ENCODE measurements around the gene C19orf67.
"Not testable (repeated sequence)": the region's sequence is repeated elsewhere in the genome, so short reads cannot be mapped to it uniquely, and the experiment has no call there.

Gene C19orf67

GRCh38 chr19:14055396-14055795 lies 30.2 kb downstream of the C19orf67 start:
- DNase-seq, result no peak

GRCh38 chr19:14054721-14055120 lies 30.9 kb downstream of the C19orf67 start:
- DNase-seq, result no peak

GRCh38 chr19:14054099-14054498 lies 31.5 kb downstream of the C19orf67 start:
- no peak for DNase-seq

GRCh38 chr19:14053500-14053899 lies 32.1 kb downstream of the C19orf67 start:
- no peak for DNase-seq

- no peak for DNase-seq
Measured at GRCh38 chr19:14053032-14053431, 32.6 kb downstream of the C19orf67 start.

GRCh38 chr19:14052470-14052869 lies 33.1 kb downstream of the C19orf67 start:
- no peak for DNase-seq

- no peak for DNase-seq
Measured at GRCh38 chr19:14051980-14052379, 33.6 kb downstream of the C19orf67 start.

- DNase-seq, result not testable (repeated sequence)
Measured at GRCh38 chr19:14050961-14051360, 34.6 kb downstream of the C19orf67 start.

- DNase-seq, result no peak
Measured at GRCh38 chr19:14050512-14050911, 35.1 kb downstream of the C19orf67 start.

GRCh38 chr19:14048443-14049153 lies 37.0 kb downstream of the C19orf67 start:
- DNase-seq, result peak; percentile 82

- DNase-seq, result not testable (repeated sequence)
Measured at GRCh38 chr19:14047866-14048265, 37.7 kb downstream of the C19orf67 start.

- peak; percentile 82 for DNase-seq
Measured at GRCh38 chr19:14042659-14043608, 42.6 kb downstream of the C19orf67 start.

GRCh38 chr19:14039181-14039580 lies 46.4 kb downstream of the C19orf67 start:
- DNase-seq, result no peak

- DNase-seq, result no peak
Measured at GRCh38 chr19:14035706-14036105, 49.9 kb downstream of the C19orf67 start.

- DNase-seq, result not testable (repeated sequence)
Measured at GRCh38 chr19:14035159-14035558, 50.4 kb downstream of the C19orf67 start.

GRCh38 chr19:14033946-14034345 lies 51.6 kb downstream of the C19orf67 start:
- DNase-seq, result no peak

- peak; percentile 93 for DNase-seq
Measured at GRCh38 chr19:14031719-14032480, 53.7 kb downstream of the C19orf67 start, which contains the start of gene IL27RA. Gene IL27RA, plus strand, starts transcription at chr19:14031762. Its CDS starts 111 bp downstream, at chr19:14031873.
